T-helper 1 cell treated with Interleukin-12 subunit alpha and Interleukin-12 subunit beta and Interleukin-4 antibody, amounts not matched to agents 30 ng/mL and 1 ng/mL, for 36 hours (primary cell): Measurements from ENCODE around the gene ADORA3. TPM values are rescaled to one million over a fixed set of nuclear protein-coding genes. Genes with fewer than 3 reads are reported as not detected.

Source experiments
- intact Hi-C: fragments of 100-400 bp; cut with micrococcal nuclease; formaldehyde crosslinking; loops from one replicate; pipeline ENCODE4 v1.15.1; 2024
- total RNA-seq: library from RNA; stranded (reverse); gene quantifications from 2 replicates; pipeline ENCODE4 v1.2.3, GENCODE V29; 2022

Gene ADORA3
- total RNA-seq, 1 donor from 2014 or later: not detected

GRCh38 chr1:111476214-111476613, 27.2 kb downstream of the ADORA3 start:
- intact Hi-C loops: loop anchor here (1.0 to 10.0 kb wide), 3 partner anchors 27 to 279 kb away; partner anchors contain the start of genes ATP5PB, CHI3L2, DDX20 and WDR77

GRCh38 chr1:111475701-111476100, 27.7 kb downstream of the ADORA3 start:
- intact Hi-C loops: loop anchor here (1.0 to 10.0 kb wide), 3 partner anchors 26 to 280 kb away; partner anchors contain the start of genes ATP5PB, CHI3L2, DDX20 and WDR77

GRCh38 chr1:111474521-111474920, 28.9 kb downstream of the ADORA3 start:
- intact Hi-C loops: loop anchor here (10.0 kb wide), 1 partner anchor 250 kb away; the partner anchor contains the start of gene CHI3L2

- intact Hi-C loops: loop anchor here (10.0 kb wide), 1 partner anchor 249 kb away; the partner anchor contains the start of gene CHI3L2
Measured at GRCh38 chr1:111474106-111474505, 29.3 kb downstream of the ADORA3 start.

- intact Hi-C loops: loop anchor here (1.0 to 10.0 kb wide), 2 partner anchors 22 to 247 kb away; partner anchors contain the start of genes ATP5PB, CHI3L2 and WDR77
Measured at GRCh38 chr1:111471538-111471937, 31.9 kb downstream of the ADORA3 start.

GRCh38 chr1:111471012-111471411, 32.4 kb downstream of the ADORA3 start:
- intact Hi-C loops: loop anchor here (1.0 to 10.0 kb wide), 2 partner anchors 22 to 246 kb away; partner anchors contain the start of genes ATP5PB, CHI3L2 and WDR77

- intact Hi-C loops: loop anchor here (10.0 kb wide), 1 partner anchor 246 kb away; the partner anchor contains the start of gene CHI3L2
Measured at GRCh38 chr1:111470596-111470995, 32.8 kb downstream of the ADORA3 start.

- intact Hi-C loops: no loop called here
Measured at GRCh38 chr1:111469539-111469938, 33.9 kb downstream of the ADORA3 start.

GRCh38 chr1:111468717-111469100, 34.7 kb downstream of the ADORA3 start:
- intact Hi-C loops: no loop called here

GRCh38 chr1:111467865-111468716, 35.3 kb downstream of the ADORA3 start:
- intact Hi-C loops: no loop called here

- intact Hi-C loops: no loop called here
Measured at GRCh38 chr1:111466480-111466879, 37.0 kb downstream of the ADORA3 start.

GRCh38 chr1:111465754-111466153, 37.7 kb downstream of the ADORA3 start:
- intact Hi-C loops: no loop called here

- intact Hi-C loops: no loop called here
Measured at GRCh38 chr1:111463029-111463683, 40.3 kb downstream of the ADORA3 start.

- intact Hi-C loops: no loop called here
Measured at GRCh38 chr1:111462370-111463028, 40.9 kb downstream of the ADORA3 start.

- intact Hi-C loops: no loop called here
Measured at GRCh38 chr1:111461765-111462164, 41.7 kb downstream of the ADORA3 start.

- intact Hi-C loops: no loop called here
Measured at GRCh38 chr1:111455642-111456031, 47.8 kb downstream of the ADORA3 start.

GRCh38 chr1:111454859-111455641, 48.4 kb downstream of the ADORA3 start:
- intact Hi-C loops: no loop called here

- intact Hi-C loops: no loop called here
Measured at GRCh38 chr1:111453706-111454105, 49.7 kb downstream of the ADORA3 start.

GRCh38 chr1:111452581-111452980, 50.9 kb downstream of the ADORA3 start:
- intact Hi-C loops: no loop called here

- intact Hi-C loops: no loop called here
Measured at GRCh38 chr1:111450185-111450584, 53.2 kb downstream of the ADORA3 start.

- intact Hi-C loops: loop anchor here (1.0 to 10.0 kb wide), 15 partner anchors 22 to 1165 kb away; partner anchors contain the start of genes CAPZA1, CEPT1, DDX20 and DENND2D
Measured at GRCh38 chr1:111449703-111450017, 53.8 kb downstream of the ADORA3 start.
